C4-2B (cell line): Measurements from ENCODE around the gene PRIM1.
"Not testable (repeated sequence)": the region's sequence is repeated elsewhere in the genome, so short reads cannot be mapped to it uniquely, and the experiment has no call there.

Experiments used
- H3K27ac ChIP-seq: fragments of 450-650 bp; 2 replicates; pipeline ENCODE4 v1.5.1; 2017
- ZFX ChIP-seq: fragments of 450-650 bp; IDR thresholded peaks from 2 replicates; pipeline ENCODE4 v1.6.1; 2017
- TF ChIP-seq, protein P1 (sequence below): fragments of 450-650 bp; conservative IDR thresholded peaks from 2 replicates; pipeline ENCODE4 v1.5.1; 2017; ENCODE audit warnings: mild to moderate bottlenecking

Gene PRIM1

DNA sequence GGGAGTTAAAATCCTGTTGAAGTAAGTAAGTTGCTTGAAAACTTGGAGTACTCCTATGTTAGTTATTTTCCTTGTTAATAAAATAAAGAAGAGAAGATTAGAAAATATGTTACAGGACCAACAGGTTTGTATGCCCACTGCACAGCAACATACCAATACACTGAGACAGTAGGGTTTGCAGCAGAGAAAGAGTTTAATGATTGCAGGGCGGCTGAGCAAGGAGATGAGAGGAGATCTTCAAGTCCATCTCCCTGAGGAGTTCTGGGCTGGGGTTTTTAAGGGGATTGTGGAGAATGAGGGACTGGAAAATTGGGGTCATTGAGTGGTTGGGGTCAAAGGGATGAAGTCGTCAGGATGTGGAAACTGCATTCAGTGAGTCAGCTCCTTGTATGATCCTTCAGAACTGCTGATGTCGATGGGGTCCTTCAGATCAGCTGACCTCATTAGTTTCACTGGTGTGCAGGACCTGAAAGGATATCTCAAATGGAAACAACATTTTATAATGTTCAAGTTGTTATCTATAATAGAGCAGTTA is 6.7 kb upstream of the PRIM1 start:
- TF ChIP-seq ZFX: no peak
- TF ChIP-seq, protein P1, sequence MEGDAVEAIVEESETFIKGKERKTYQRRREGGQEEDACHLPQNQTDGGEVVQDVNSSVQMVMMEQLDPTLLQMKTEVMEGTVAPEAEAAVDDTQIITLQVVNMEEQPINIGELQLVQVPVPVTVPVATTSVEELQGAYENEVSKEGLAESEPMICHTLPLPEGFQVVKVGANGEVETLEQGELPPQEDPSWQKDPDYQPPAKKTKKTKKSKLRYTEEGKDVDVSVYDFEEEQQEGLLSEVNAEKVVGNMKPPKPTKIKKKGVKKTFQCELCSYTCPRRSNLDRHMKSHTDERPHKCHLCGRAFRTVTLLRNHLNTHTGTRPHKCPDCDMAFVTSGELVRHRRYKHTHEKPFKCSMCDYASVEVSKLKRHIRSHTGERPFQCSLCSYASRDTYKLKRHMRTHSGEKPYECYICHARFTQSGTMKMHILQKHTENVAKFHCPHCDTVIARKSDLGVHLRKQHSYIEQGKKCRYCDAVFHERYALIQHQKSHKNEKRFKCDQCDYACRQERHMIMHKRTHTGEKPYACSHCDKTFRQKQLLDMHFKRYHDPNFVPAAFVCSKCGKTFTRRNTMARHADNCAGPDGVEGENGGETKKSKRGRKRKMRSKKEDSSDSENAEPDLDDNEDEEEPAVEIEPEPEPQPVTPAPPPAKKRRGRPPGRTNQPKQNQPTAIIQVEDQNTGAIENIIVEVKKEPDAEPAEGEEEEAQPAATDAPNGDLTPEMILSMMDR: no peak

DNA sequence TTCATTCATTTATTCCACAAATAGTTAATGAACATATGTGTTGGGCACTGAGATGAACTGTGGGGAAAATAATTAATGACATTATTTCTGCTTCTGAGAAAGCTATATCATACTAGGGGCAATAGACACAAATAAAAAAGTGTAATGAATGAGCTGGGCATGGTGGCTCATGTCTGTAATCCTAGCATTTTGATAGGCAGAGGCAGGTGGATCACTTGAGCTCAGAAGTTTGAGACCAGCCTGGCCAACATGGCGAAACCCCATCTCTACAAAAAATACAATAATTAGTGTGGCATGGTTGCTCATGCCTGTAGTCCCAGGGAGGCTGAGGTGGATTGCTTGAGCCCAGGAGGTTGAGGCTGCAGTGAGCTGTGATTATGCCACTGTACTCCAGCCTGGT is 5.8 kb upstream of the PRIM1 start:
- peak overlapping the region; percentile 95 for H3K27ac ChIP-seq

More for the DNA sequence above, 6.7 kb upstream of the PRIM1 start:
- peak overlapping the region; percentile 95 for H3K27ac ChIP-seq

- H3K27ac ChIP-seq: no peak overlapping the region
- TF ChIP-seq ZFX: no peak
- TF ChIP-seq, protein P1: no peak
Observed at GRCh38 chr12:56753566-56753965, 1.4 kb upstream of the PRIM1 start.

DNA sequence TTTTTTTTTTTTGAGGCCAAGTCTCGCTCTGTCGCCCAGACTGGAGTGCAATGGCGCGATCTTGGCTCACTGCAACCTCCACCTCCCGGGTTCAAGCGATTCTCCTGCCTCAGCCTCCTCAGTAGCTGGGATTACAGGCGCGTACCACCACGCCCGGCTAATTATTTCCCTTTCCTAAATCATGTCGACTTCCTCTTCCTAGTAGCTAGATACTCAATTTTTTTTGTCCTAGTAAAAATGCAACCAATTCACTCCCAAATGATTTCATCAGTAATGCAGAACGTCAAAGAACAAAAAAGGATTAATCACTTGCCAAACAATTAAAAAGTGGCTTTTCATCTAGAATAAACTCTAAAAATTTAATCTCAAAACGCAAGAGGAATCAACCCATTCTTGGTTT is 1.5 kb downstream of the PRIM1 start:
- not testable (repeated sequence) for H3K27ac ChIP-seq

DNA sequence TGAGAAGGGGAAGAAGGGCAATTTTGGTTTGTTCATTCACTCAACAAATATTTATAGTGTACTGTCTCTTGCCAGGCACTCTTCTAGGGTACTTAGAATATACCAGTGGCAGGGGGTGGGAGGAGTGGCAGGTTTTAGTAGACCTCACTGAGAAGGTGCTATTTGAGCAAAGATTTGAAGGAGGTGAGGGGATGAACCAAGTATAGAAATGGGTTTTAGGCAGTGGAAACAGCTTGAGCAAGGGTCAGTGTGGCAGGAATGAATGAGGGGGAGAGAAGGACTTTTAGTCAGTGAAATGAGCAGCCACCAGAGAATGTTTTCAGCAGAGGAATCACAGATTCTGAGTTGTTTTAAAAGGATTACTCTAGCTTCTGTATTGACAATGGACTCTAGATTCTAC is 2.3 kb downstream of the PRIM1 start:
- no peak for TF ChIP-seq ZFX
- TF ChIP-seq, protein P1: no peak
- no peak overlapping the region for H3K27ac ChIP-seq

DNA sequence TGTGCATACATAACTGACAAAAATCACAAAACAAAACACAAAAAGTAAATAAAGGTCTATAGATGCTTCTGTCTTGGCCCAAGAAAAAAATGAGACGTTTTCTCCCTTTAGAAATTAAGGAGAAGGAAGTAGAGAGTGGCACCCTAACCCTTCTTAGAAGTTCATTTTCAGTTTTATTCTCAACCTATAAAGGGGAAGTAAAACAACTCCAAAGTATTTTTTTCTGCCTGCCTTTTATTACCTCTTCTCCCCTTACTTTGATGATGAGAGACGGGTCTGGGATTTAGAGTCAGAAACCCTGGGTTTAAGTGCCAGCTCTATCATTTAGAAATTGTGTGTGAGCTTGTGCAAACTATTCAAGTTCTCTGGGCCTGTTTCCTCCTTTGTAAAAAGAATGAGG is 2.8 kb downstream of the PRIM1 start:
- no peak overlapping the region for H3K27ac ChIP-seq
- TF ChIP-seq, protein P1: no peak

DNA sequence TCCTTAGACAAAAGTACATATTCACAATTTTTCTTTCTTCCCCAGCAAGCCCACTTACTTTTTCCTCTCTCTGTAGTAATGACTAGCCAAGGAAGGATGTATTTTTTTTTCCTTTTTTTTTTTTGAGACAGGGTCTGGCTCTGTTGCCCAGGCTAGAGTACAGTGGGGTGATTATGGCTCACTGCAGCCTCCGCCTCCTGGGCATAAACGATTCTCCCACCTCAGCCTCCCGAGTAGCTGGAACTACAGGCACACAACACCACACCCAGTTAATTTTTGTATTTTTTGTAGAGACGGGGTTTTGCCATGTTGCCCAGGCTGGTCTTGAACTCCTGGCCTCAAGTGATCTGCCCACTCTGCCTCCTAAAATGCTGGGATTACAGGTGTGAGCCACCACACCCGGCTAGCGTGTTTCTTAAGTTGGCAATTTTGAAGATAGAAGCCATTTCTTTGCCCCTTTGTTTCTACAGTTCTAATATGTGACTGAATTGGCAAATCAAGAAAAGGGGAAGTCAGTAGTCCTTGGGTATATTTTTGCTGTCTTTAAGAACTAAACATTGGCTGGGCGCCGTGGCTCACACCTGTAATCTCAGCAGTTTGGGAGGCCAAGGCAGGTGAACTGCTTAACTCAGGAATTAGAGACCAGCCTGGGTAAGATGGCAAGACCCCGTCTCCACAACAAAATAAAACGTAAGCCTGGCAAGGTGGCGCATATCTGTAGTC is 23.8 kb downstream of the PRIM1 start:
- no peak for TF ChIP-seq ZFX
- TF ChIP-seq, protein P1: no peak
- no peak overlapping the region for H3K27ac ChIP-seq

GRCh38 chr12:56726196-56726675 is 25.9 kb downstream of the PRIM1 start:
- peak overlapping the region; percentile 47 for H3K27ac ChIP-seq

DNA sequence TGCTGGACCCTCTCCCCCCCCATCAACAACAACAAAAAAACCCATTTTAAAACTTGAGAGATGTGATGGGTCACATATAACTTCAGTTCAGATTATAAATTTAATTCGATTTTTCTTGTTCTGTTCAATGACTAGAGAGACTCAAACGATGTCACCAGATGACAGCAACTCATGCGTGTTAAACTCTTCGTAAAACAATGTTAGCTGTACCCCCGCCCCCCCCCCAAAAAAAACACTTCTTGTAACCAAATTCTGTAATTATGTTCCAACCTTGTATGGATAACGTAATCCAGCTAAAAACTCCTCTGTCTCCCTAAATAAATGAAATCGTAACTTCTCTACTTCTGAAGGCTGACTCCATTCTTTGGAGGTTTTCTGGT is 26.4 kb downstream of the PRIM1 start:
- TF ChIP-seq, protein P1: no peak
- TF ChIP-seq ZFX: no peak
- H3K27ac ChIP-seq: peak overlapping the region; percentile 95
